Occipital lobe (tissue), 3 donors: ENCODE data around the gene PSMD12. TPM values are rescaled to one million over a fixed set of nuclear protein-coding genes. Genes with fewer than 3 reads are reported as not detected.
"Not testable (repeated sequence)": the region's sequence is repeated elsewhere in the genome, so short reads cannot be mapped to it uniquely, and the experiment has no call there.

Experiments used
- DNase-seq: peaks from one replicate; lab custom pipeline; 2025; lab: John Stamatoyannopoulos, UW
- small RNA-seq: library from RNA; depleted of rRNA; stranded (forward); fragments of <200 nt; gene quantifications from one replicate; pipeline ENCODE3, GENCODE V24; 2014
- total RNA-seq: library from RNA; depleted of rRNA; stranded (reverse); fragments of >200 nt; gene quantifications from one replicate; pipeline ENCODE4 v1.2.3, GENCODE V29; 2014

Gene PSMD12
- total RNA-seq, 1 donor from 2014 or later, result 53.5 TPM

DNA sequence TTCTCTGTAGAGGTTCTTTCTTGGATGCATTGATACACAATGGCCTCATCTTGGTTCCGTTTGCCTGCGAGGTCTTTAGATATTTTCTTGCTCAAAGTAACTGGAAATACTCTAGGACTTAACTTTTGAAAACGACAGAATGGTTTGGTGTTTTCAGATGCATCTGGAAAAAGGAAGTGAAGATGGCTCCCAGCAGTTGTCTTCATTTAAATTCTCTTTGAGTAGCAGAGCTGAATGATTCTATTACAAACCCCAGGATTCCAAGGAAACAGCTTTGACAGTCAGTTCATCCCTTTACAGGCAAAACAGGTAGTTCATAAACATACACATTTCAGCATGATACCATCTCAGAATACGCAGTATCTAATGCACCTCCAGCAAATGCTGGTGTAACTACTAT is 54.8 kb downstream of the PSMD12 start:
- DNase-seq, result no peak

DNA sequence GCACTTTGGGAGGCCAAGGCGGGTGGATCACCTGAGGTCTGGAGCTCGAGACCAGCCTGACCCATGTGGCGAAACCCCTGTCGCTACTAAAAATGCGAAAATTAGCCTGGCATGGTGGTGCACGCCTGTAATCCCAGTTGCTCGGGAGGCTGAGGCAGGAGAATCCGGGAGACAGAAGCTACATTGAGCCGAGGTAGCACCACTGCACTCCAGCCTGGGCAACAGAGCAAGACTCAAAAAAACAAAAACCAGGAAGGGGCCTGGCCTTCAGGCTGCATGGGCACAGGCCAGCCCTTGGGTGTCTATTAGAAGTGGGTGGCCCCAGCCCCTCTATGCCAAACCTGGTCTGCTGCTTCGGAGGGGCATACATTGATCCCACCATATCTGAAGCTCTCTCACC is 56.0 kb downstream of the PSMD12 start:
- DNase-seq, result no peak

GRCh38 chr17:67305446-67306235 is 60.7 kb downstream of the PSMD12 start:
- not testable (repeated sequence) for DNase-seq

DNA sequence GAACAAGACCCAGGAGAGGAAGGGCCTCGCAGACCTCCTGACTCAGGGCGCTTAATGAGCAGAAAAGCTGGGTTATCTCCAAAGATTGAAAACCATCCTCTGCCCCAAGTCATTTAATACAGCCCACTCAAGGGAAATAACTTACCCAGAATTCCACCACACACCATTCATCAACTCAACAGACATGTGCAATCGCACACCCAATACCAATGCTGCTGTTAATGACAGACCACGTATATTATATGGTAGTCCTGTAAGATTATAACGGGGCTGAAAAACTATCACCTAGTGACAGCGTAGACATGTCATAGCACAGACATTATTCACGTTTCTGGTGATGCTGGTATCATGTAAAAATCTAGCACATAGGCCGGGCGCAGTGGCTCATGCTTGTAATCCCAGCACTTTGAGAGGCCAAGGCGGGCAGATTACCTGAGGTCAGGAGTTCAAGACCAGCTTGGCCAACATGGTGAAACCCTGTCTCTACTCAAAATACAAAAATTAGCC is 68.9 kb downstream of the PSMD12 start:
- DNase-seq, result no peak

DNA sequence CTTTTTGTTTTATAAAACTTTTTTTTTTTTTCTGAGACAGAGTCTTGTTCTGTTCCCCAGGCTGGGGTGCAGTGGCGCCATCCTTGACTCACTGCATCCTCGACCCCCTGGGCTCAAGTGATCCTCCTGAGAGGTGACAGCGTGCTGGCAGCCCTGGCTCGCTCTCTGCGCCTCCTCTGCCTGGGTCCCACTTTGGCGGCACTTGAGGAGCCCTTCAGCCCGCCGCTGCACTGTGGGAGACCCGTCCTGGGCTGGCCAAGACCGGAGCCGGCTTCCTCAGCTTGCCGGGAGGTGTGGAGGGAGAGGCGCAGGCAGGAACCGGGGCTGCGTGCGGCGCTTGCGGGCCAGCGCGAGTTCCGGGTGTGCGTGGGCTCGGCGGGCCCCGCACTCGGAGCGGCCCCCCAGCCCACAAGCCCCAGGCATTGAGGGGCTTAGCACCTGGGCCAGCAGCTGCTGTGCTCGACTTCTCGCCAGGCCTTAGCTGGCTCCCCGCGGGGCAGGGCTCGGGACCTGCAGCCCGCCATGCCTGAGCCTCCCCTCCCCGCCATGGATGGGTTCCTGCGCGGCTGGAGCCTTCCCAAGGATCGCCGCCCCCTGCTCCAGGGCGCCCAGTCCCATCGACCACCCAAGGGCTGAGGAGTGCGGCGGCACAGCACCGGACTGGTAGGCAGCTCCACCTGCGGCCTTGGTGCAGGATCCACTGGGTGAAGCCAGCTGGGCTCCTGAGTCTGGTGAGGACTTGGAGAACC is 71.8 kb downstream of the PSMD12 start:
- no peak for DNase-seq

GRCh38 chr17:67293251-67294203 is 72.8 kb downstream of the PSMD12 start:
- DNase-seq, result peak; percentile 1

- DNase-seq, result no peak
Measured at GRCh38 chr17:67290711-67291291, 75.6 kb downstream of the PSMD12 start.

- DNase-seq, result no peak
Measured at GRCh38 chr17:67290244-67290643, 76.1 kb downstream of the PSMD12 start.

DNA sequence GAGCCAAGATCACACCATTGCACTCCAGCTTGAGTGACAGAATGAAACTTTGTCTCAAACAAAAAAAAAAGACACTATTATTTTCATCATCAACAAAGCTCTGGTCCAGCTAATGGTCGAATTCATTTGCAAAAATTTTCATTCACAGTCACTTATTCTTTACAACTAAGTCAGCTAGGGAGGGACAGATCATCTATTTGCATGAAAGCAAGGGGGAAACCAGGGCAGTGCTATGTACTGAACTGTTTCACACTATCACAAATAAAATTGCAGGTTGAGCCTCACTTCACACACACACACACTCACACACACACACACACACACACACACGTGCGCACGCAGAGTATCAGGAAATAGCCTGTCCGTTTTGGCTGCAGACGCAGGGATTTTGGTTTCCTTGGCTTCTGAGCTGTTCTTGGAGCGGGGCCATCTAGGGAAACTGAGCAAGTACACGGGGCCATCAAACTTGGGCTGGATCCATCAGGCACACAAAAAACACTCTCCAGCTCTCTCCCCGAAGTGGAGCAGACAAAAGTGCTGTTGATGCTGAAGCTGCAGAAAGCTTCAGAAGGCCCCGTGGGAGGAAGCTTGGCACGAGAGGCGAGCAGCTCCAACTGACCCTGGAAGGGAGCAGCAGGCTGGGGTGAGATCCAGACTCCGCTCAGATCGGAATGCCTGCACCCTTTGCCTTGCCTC is 77.0 kb downstream of the PSMD12 start:
- DNase-seq, result peak; percentile 47

Small RNAs within 50 kb of the gene (small RNA-seq; reads per million reads assigned to genes)
- not detected for gene RF00019

Other genes with a start within 250 kb of the PSMD12 start
- 58.0 TPM for gene HELZ, start 121.4 kb downstream of the PSMD12 start, total RNA-seq
- gene PITPNC1, start 10.7 kb upstream of the PSMD12 start, total RNA-seq, result 60.8 TPM